GM18526 (cell line): Measurements from ENCODE around the gene ZNF606.

Experiments
- POLR2A ChIP-seq: IDR thresholded peaks from 3 replicates; pipeline ENCODE4 v1.6.1; 2011; ENCODE audit not compliant: insufficient read length; ENCODE audit errors: extremely low read depth

ZNF606 gene

GRCh38 chr19:58033741-58034476, 31.3 kb upstream of the ZNF606 start, which contains the start of gene ZSCAN1:
Gene ZSCAN1, plus strand, starts transcription at chr19:58034025. Its CDS starts 3,812 bp downstream, at chr19:58037837.
- TF ChIP-seq POLR2A: no peak

GRCh38 chr19:58024661-58025060, 22.0 kb upstream of the ZNF606 start:
- TF ChIP-seq POLR2A: no peak

- no peak for TF ChIP-seq POLR2A
Measured at GRCh38 chr19:58022283-58022660, 19.7 kb upstream of the ZNF606 start.

- no peak for TF ChIP-seq POLR2A
Measured at GRCh38 chr19:58021541-58022282, 19.1 kb upstream of the ZNF606 start.

- no peak for TF ChIP-seq POLR2A
Measured at GRCh38 chr19:58020129-58020528, 17.5 kb upstream of the ZNF606 start.

GRCh38 chr19:58014141-58014540, 11.5 kb upstream of the ZNF606 start:
- no peak for TF ChIP-seq POLR2A

GRCh38 chr19:58010507-58010906, 7.9 kb upstream of the ZNF606 start:
- no peak for TF ChIP-seq POLR2A

GRCh38 chr19:58009666-58010301, 7.2 kb upstream of the ZNF606 start:
- TF ChIP-seq POLR2A: no peak

- TF ChIP-seq POLR2A: no peak
Measured at GRCh38 chr19:58009301-58009665, 6.7 kb upstream of the ZNF606 start.

GRCh38 chr19:58007285-58007684, 4.7 kb upstream of the ZNF606 start:
- TF ChIP-seq POLR2A: no peak

- no peak for TF ChIP-seq POLR2A
Measured at GRCh38 chr19:58003174-58003828, 681 bp upstream of the ZNF606 start.

GRCh38 chr19:58001895-58002369, 688 bp downstream of the ZNF606 start:
- TF ChIP-seq POLR2A: no peak

GRCh38 chr19:58000677-58001076, 1.9 kb downstream of the ZNF606 start:
- no peak for TF ChIP-seq POLR2A

- TF ChIP-seq POLR2A: no peak
Measured at GRCh38 chr19:57992841-57993240, 9.8 kb downstream of the ZNF606 start.

- TF ChIP-seq POLR2A: no peak
Measured at GRCh38 chr19:57978586-57979289, 23.9 kb downstream of the ZNF606 start.
